HCEC 1CT (cell line): Measurements from ENCODE around the gene CEMP1.

Source experiments
- DNase-seq: peaks from one replicate; pipeline ENCODE4 v3.0.0-alpha.2; 2017

The CEMP1 gene

GRCh38 chr16:2483939-2484897, 47.0 kb downstream of the CEMP1 start:
- no peak for DNase-seq

DNA sequence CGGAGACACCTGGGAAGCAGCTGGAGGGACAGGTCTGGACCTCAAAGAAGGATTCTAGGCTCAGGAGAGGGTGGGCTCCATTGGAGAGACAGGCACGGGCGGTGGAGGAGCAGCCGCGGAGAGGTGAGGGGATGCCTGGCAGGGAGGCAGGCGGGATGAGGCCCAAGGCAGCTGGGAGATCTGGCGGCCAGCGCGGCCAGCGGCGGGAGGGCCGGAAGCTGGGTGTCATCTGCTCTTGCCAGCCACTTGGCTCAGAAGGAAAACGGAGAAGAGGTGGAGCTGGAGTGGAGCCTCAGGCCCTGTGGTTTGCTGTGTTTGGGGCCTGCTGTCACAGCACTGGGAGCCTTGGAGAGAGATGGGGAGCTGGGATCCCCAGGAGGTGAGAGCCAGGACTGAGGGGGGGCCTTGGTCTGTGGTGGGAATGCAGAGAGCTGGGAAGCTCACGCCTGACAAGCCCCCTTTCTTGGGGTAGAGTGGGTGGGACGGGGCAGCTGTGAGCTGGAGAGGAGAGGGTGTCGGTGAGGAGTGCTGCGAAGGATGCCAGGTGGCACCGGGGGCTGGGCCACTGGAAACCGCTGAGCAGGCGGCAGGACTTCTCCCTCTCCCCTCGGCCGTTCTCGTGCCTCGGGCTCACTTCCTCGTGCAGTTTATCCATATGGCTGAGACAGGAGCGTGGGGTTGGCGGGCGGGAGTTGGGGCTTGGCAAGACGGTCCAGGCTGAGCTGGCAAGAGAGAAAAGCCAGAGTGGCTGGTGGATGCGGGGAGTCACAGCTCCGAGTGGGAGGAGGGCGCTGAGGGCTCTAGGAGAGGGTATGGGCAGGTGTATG, 48.3 kb downstream of the CEMP1 start:
- peak; percentile 54 for DNase-seq

DNA sequence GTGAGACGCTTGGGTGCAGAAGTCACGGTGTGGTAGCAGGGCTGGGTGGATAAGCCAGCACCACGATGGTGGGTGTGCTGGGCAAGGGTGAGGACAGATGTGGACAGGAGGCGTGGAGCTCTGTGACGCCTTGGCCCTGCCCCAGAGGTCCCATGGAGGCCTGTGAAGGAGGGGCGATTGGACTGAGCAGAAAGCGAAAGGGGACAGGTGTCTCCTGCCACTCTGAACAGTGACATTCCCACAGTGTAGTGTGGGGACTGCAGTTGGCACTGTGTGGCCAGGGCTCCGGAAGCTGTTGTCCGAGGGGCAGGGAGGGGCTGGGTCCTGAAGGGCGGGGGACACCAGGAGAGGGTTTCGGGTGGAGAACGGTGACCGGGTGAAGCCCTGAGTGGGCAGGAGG, 49.0 kb downstream of the CEMP1 start:
- DNase-seq = no peak

- DNase-seq = no peak
Measured at GRCh38 chr16:2481676-2482075, 49.5 kb downstream of the CEMP1 start.

DNA sequence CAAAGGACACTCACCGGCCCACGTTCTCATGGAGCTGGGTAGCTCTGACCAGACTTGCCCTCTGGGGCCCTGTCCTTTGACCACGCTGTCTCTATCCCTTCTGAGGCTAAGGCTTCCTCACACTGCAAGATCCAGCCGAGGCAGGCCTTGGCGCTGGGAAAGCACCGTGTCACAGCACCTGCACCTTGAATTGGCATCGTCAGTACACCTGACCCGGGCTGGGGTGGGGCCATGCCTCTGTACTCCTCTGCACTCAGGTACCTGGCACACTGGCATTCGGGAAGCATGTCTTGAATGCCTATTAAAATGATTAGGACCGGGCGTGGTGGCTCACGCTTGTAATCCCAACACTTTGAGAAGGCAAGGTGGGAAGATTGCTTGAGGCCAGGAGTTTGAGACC, 50.3 kb downstream of the CEMP1 start:
- DNase-seq = no peak
